Fibroblast of the aortic adventitia (primary cell): ENCODE data around the gene RASGRP2. TPM values are rescaled to one million over a fixed set of nuclear protein-coding genes. Genes with fewer than 3 reads are reported as not detected.

Experiments
- DNase-seq: peaks from one replicate; pipeline ENCODE4 v3.0.0-alpha.2; 2010; ENCODE audit warnings: low read depth
- H3K4me3 ChIP-seq: 2 replicates; pipeline ENCODE4 v1.5.1; 2011; ENCODE audit warnings: low read depth, mild to moderate bottlenecking, control low read depth, low read length, moderate library complexity
- CTCF ChIP-seq: IDR thresholded peaks from 2 replicates; pipeline ENCODE4 v1.5.1; 2011; ENCODE audit warnings: mild to moderate bottlenecking, low read length, control low read depth, inconsistent platforms; ENCODE audit not compliant: insufficient read depth
- total RNA-seq: library from RNA; depleted of rRNA; stranded (reverse); fragments of >200 nt; gene quantifications from 2 replicates; pipeline ENCODE4 v1.2.3, GENCODE V29; 2012; ENCODE audit warnings: low replicate concordance

Gene RASGRP2
- total RNA-seq, 1 donor: not detected

GRCh38 chr11:64788321-64789215 lies 44.6 kb upstream of the RASGRP2 start:
- no peak for DNase-seq
- TF ChIP-seq CTCF: no peak
- no peak overlapping the region for H3K4me3 ChIP-seq

- DNase-seq: peak; percentile 53
- peak; percentile 88 for TF ChIP-seq CTCF
These were observed 43.8 kb upstream of the RASGRP2 start for GRCh38 chr11:64787526-64788320.

GRCh38 chr11:64786308-64786707 lies 42.4 kb upstream of the RASGRP2 start:
- no peak for DNase-seq
- no peak for TF ChIP-seq CTCF
- no peak overlapping the region for H3K4me3 ChIP-seq

More at GRCh38 chr11:64787526-64788320, 43.8 kb upstream of the RASGRP2 start:
- H3K4me3 ChIP-seq: no peak overlapping the region

GRCh38 chr11:64784813-64785581 lies 41.1 kb upstream of the RASGRP2 start:
- DNase-seq: no peak
- no peak for TF ChIP-seq CTCF
- H3K4me3 ChIP-seq: no peak overlapping the region

- peak within 1 kb of the TSS; percentile 97 for H3K4me3 ChIP-seq
- TF ChIP-seq CTCF: no peak
- DNase-seq: peak; percentile 100
These were observed 34.7 kb upstream of the RASGRP2 start, which contains the start of gene SF1 for GRCh38 chr11:64778473-64779298. TSS of gene SF1 (minus strand) at chr11:64778542. CDS start at chr11:64778392, 150 bp downstream.

GRCh38 chr11:64778223-64778472 lies 34.2 kb upstream of the RASGRP2 start:
- peak overlapping the region; percentile 97 for H3K4me3 ChIP-seq
- TF ChIP-seq CTCF: no peak
- no peak for DNase-seq
